Ascending aorta (tissue), 2 donors: ENCODE results near the gene MTA3. TPM values are rescaled to one million over a fixed set of nuclear protein-coding genes. Genes with fewer than 3 reads are reported as not detected.
"Not testable (repeated sequence)": the region's sequence is repeated elsewhere in the genome, so short reads cannot be mapped to it uniquely, and the experiment has no call there.

Experiments
- DNase-seq, 2 donors: peaks; one replicate each; pipeline ENCODE4 v3.0.0-alpha.2; 2019; ENCODE audit warnings: low spot score in 2 of 2
- H3K27ac ChIP-seq, 2 donors: fragments of 200-600 bp; sonication (generic); one replicate each; pipeline ENCODE4 v1.5.1; 2016 to 2017; ENCODE audit warnings: mild to moderate bottlenecking in 1 of 2
- H3K27me3 ChIP-seq: fragments of 200-600 bp; sonication (generic); one replicate; pipeline ENCODE4 v1.5.1; 2017
- H3K36me3 ChIP-seq, 2 donors: fragments of 200-600 bp; sonication (generic); one replicate each; pipeline ENCODE4 v1.5.1; 2016
- H3K4me1 ChIP-seq, 2 donors: fragments of 200-600 bp; sonication (generic); one replicate each; pipeline ENCODE4 v1.5.1; 2016 to 2017; ENCODE audit warnings: mild to moderate bottlenecking in 1 of 2
- H3K4me3 ChIP-seq, 2 donors: fragments of 200-600 bp; sonication (generic); one replicate each; pipeline ENCODE4 v1.5.1; 2016 to 2017; ENCODE audit warnings: mild to moderate bottlenecking in 1 of 2
- H3K9me3 ChIP-seq, 2 donors: fragments of 200-600 bp; sonication (generic); one replicate each; pipeline ENCODE4 v1.5.1; 2016
- CTCF ChIP-seq, 3 experiments: fragments of 200-600 bp in 2 of 3; fragments of 450-650 bp in 1 of 3; sonication (generic) in 2 of 3; IDR thresholded peaks; one replicate each; pipeline ENCODE4 v1.5.1; 2016 to 2019; ENCODE audit warnings: antibody characterized with exemption in 3 of 3, mild to moderate bottlenecking in 1 of 3, moderate library complexity in 1 of 3
- intact Hi-C: fragments of 100-400 bp; cut with DNase I; formaldehyde crosslinking; loops from one replicate; pipeline ENCODE4 v1.15.1; 2023
- total RNA-seq: library from RNA; depleted of rRNA; stranded (reverse); fragments of >200 nt; gene quantifications from one replicate; pipeline ENCODE4 v1.1.0, GENCODE V29; 2016

Gene MTA3
- total RNA-seq, 1 donor from 2014 or later = 59.2 TPM

- no peaks in the 10 kb centered on the region for H3K4me1 ChIP-seq
- intact Hi-C loops = no loop called here
- TF ChIP-seq CTCF (IDR thresholded peaks at IDR 0.05) = no peak
- H3K27ac ChIP-seq = no peak overlapping the region
- H3K27me3 ChIP-seq = no peaks in the 10 kb centered on the region
- no peak for DNase-seq
- H3K4me3 ChIP-seq = no peak overlapping the region
- H3K36me3 ChIP-seq = no peaks in the 10 kb centered on the region
- no peaks in the 10 kb centered on the region for H3K9me3 ChIP-seq
Measured at GRCh38 chr2:42602218-42602875, 33.9 kb downstream of the MTA3 start.

- Histone ChIP-seq H3K4me1 (no peaks in the 10 kb centered on the region), H3K4me3 (no peak overlapping the region), H3K27me3 (no peaks in the 10 kb centered on the region), H3K27ac (no peak overlapping the region), H3K9me3 (no peaks in the 10 kb centered on the region), H3K36me3 (no peaks in the 10 kb centered on the region)
- intact Hi-C loops = no loop called here
- no peak for DNase-seq
- no peak for TF ChIP-seq CTCF (IDR thresholded peaks at IDR 0.05)
Measured at GRCh38 chr2:42602876-42603219, 34.4 kb downstream of the MTA3 start.

- H3K27me3 ChIP-seq, H3K4me1 ChIP-seq, DNase-seq, H3K9me3 ChIP-seq, H3K36me3 ChIP-seq, H3K4me3 ChIP-seq, intact Hi-C loops, H3K27ac ChIP-seq: not testable (repeated sequence)
Measured at GRCh38 chr2:42604341-42604867, 36.0 kb downstream of the MTA3 start.

GRCh38 chr2:42606166-42606565 lies 37.7 kb downstream of the MTA3 start:
- H3K4me3 ChIP-seq, H3K27ac ChIP-seq, DNase-seq, H3K27me3 ChIP-seq, intact Hi-C loops, H3K4me1 ChIP-seq, H3K9me3 ChIP-seq: not testable (repeated sequence)
- peaks cover 10 to 18% of the 10 kb centered on the region in 2 donors for H3K36me3 ChIP-seq

GRCh38 chr2:42607101-42607637 lies 38.7 kb downstream of the MTA3 start:
- Histone ChIP-seq H3K9me3 (no peaks in the 10 kb centered on the region), H3K27ac (no peak overlapping the region), H3K27me3 (no peaks in the 10 kb centered on the region), H3K36me3 (peaks cover 10 to 20% of the 10 kb centered on the region in 2 donors), H3K4me1 (no peaks in the 10 kb centered on the region), H3K4me3 (no peak overlapping the region)
- intact Hi-C loops = no loop called here
- TF ChIP-seq CTCF (IDR thresholded peaks at IDR 0.05) = no peak
- no peak for DNase-seq

- Histone ChIP-seq H3K9me3 (no peaks in the 10 kb centered on the region), H3K4me1 (peaks cover 0 to 11% of the 10 kb centered on the region in 2 donors), H3K27me3 (no peaks in the 10 kb centered on the region), H3K4me3 (no peak overlapping the region), H3K27ac (peak overlapping the region in 1 of 2 donors; percentile 16), H3K36me3 (peaks cover 10 to 20% of the 10 kb centered on the region in 2 donors)
- intact Hi-C loops = no loop called here
- DNase-seq = no peak
- no peak for TF ChIP-seq CTCF (IDR thresholded peaks at IDR 0.05)
Measured at GRCh38 chr2:42613281-42614064, 45.0 kb downstream of the MTA3 start.
